MM.1S (cell line): ENCODE measurements around the gene ATOH8.

Source experiments
- DNase-seq: peaks from one replicate; pipeline ENCODE4 v3.0.0-alpha.2; 2015
- H2AFZ ChIP-seq: fragments of 300-600 bp; sonication (generic); 2 replicates; pipeline ENCODE4 v1.6.0; 2016; ENCODE audit warnings: antibody characterized with exemption, low read length
- H3F3A ChIP-seq: fragments of 300-600 bp; sonication (generic); 2 replicates; pipeline ENCODE4 v1.6.1; 2016; ENCODE audit warnings: mild to moderate bottlenecking, antibody characterized with exemption, low read length, moderate library complexity, mixed read lengths; ENCODE audit not compliant: insufficient read depth
- H3K27ac ChIP-seq: fragments of 300-600 bp; sonication (generic); 2 replicates; pipeline ENCODE4 v1.5.1; 2016; ENCODE audit warnings: mild to moderate bottlenecking, low read length
- H3K27me3 ChIP-seq: fragments of 300-600 bp; sonication (generic); replicated peaks from 2 replicates; pipeline ENCODE4 v1.6.0; 2016; ENCODE audit warnings: low read length; ENCODE audit not compliant: insufficient read depth
- H3K36me3 ChIP-seq: fragments of 300-600 bp; sonication (generic); replicated peaks from 2 replicates; pipeline ENCODE4 v1.6.1; 2016; ENCODE audit warnings: mild to moderate bottlenecking, low read length, mixed read lengths; ENCODE audit not compliant: insufficient read depth
- H3K4me1 ChIP-seq: fragments of 300-600 bp; sonication (generic); 2 replicates; pipeline ENCODE4 v1.6.1; 2016; ENCODE audit warnings: low read length, mixed read lengths
- H3K4me2 ChIP-seq: fragments of 300-600 bp; sonication (generic); 2 replicates; pipeline ENCODE4 v1.6.0; 2016; ENCODE audit warnings: low read depth, low read length
- H3K4me3 ChIP-seq: fragments of 300-600 bp; sonication (generic); 2 replicates; pipeline ENCODE4 v1.5.1; 2016; ENCODE audit warnings: low read length, mixed read lengths
- H3K79me2 ChIP-seq: fragments of 300-600 bp; sonication (generic); 2 replicates; pipeline ENCODE4 v1.6.1; 2016; ENCODE audit warnings: mixed run types, low read length, mixed read lengths
- H3K9ac ChIP-seq: fragments of 300-600 bp; sonication (generic); 2 replicates; pipeline ENCODE4 v1.6.1; 2016; ENCODE audit warnings: low read length, mixed read lengths
- H3K9me2 ChIP-seq: fragments of 300-600 bp; sonication (generic); replicated peaks from 2 replicates; pipeline ENCODE4 v1.6.1; 2016; ENCODE audit warnings: mild to moderate bottlenecking, low read length, mixed read lengths; ENCODE audit not compliant: insufficient read depth
- H3K9me3 ChIP-seq: fragments of 300-600 bp; sonication (generic); replicated peaks from 2 replicates; pipeline ENCODE4 v1.6.1; 2016; ENCODE audit warnings: mild to moderate bottlenecking, low read length, mixed read lengths; ENCODE audit not compliant: insufficient read depth
- H4K20me1 ChIP-seq: fragments of 300-600 bp; sonication (generic); 2 replicates; pipeline ENCODE4 v1.6.1; 2016; ENCODE audit warnings: mild to moderate bottlenecking, low read length, moderate library complexity, mixed read lengths; ENCODE audit not compliant: insufficient read depth
- EZH2 ChIP-seq: fragments of 300-600 bp; sonication (generic); optimal IDR thresholded peaks from 2 replicates; pipeline ENCODE3; 2017; ENCODE audit warnings: low read depth, mild to moderate bottlenecking, antibody characterized with exemption, low read length, mixed read lengths
- EZH2phosphoT487 ChIP-seq: fragments of 300-600 bp; sonication (generic); IDR thresholded peaks from 2 replicates; pipeline ENCODE4 v1.6.1; 2018; ENCODE audit warnings: antibody characterized with exemption, low read length
- TF ChIP-seq, protein P1 (sequence below): fragments of 300-600 bp; sonication (generic); IDR thresholded peaks from 2 replicates; pipeline ENCODE4 v1.5.1; 2016; ENCODE audit warnings: antibody characterized with exemption, low read length, mixed read lengths

Gene ATOH8

DNA sequence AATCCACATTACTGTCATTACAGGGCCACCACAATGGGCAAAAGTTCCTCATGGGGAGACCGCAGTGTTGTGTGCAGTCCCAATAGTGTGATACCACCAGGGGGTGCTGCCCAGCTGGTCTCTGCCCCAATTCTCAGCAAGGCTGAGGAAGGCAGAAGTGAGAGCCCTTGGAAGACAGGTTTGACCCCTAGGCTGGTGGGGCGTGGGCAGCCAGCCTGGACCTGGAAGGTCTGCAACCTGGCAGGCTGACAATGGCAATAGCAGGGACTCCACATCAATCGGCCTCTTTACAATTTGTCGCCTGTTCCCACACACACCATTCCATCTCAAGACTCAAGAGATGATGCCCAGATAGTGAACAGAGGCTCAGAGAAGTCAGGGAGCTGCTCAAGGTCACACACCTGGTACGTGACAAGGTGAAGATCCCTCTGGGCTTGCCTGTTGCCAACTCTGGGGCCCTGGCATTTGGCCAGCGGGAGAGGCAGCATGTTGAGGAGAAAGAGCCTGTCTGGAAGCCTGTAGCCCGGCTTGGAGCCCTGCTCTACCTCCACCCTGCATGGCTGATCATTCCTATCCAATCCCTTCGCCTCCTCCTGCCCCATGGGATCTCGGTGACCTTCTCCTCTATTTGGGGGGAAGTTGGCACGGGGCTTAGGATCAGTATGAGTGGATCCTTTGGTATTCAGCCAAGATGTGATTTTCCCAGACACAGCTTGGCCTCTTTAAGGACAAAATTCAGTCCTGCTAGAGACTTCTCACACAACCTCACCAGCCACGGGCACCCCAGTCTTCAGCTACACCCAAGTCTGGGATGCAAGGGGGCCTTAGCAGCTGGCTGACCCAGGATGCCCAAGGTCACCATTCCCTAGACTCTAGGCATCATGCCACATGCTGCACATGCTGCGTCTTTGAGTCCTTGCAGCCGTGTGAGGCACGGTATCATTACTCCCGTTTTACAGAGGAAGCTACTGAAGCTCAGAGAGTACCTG lies 2.9 kb upstream of the ATOH8 start:
- peaks cover 18% of the 10 kb centered on the region for H3F3A ChIP-seq
- no peak overlapping the region for H2AFZ ChIP-seq
- no peaks in the 10 kb centered on the region for H3K9me2 ChIP-seq
- H3K9ac ChIP-seq, result no peak overlapping the region
- H3K27me3 ChIP-seq, result peaks cover 44% of the 10 kb centered on the region
- no peaks in the 10 kb centered on the region for H3K79me2 ChIP-seq
- peak; percentile 58 for DNase-seq
- no peak overlapping the region for H3K4me2 ChIP-seq
- H3K4me3 ChIP-seq, result no peak overlapping the region
- no peak overlapping the region for H3K27ac ChIP-seq
- peaks cover 24% of the 10 kb centered on the region for H3K4me1 ChIP-seq
- no peaks in the 10 kb centered on the region for H3K9me3 ChIP-seq
- H4K20me1 ChIP-seq, result no peaks in the 10 kb centered on the region
- no peaks in the 10 kb centered on the region for H3K36me3 ChIP-seq
- TF ChIP-seq EZH2 (no peak), EZH2phosphoT487 (no peak)
- TF ChIP-seq, protein P1, sequence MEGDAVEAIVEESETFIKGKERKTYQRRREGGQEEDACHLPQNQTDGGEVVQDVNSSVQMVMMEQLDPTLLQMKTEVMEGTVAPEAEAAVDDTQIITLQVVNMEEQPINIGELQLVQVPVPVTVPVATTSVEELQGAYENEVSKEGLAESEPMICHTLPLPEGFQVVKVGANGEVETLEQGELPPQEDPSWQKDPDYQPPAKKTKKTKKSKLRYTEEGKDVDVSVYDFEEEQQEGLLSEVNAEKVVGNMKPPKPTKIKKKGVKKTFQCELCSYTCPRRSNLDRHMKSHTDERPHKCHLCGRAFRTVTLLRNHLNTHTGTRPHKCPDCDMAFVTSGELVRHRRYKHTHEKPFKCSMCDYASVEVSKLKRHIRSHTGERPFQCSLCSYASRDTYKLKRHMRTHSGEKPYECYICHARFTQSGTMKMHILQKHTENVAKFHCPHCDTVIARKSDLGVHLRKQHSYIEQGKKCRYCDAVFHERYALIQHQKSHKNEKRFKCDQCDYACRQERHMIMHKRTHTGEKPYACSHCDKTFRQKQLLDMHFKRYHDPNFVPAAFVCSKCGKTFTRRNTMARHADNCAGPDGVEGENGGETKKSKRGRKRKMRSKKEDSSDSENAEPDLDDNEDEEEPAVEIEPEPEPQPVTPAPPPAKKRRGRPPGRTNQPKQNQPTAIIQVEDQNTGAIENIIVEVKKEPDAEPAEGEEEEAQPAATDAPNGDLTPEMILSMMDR, result peak; percentile 82

DNA sequence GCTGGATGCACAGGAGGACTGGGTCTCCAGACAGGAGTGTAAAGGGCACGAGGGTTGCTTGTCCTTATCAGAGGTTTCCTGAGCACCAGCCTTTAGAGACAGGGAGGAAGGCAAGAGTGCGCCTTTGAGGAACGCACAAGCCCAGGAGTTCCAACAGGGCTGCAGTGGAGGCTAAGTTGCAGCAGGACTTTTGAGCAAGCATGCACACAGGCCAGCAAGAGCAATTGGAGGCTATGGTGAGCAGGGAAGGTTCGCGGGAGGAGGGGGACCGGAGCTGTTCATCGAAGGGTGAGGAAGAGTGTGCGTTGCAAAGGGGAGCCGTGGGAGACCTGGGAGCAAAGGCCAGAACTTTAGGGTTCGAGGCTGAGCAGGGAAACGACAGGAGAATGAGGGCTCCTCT lies 2.2 kb upstream of the ATOH8 start:
- Histone ChIP-seq H3K27ac (no peak overlapping the region), H3K27me3 (peaks cover 44% of the 10 kb centered on the region), H3K4me3 (no peak overlapping the region), H3F3A (peaks cover 18% of the 10 kb centered on the region), H3K9me2 (no peaks in the 10 kb centered on the region), H3K4me2 (no peak overlapping the region), H3K9me3 (no peaks in the 10 kb centered on the region), H3K9ac (no peak overlapping the region), H2AFZ (no peak overlapping the region), H3K4me1 (peaks cover 24% of the 10 kb centered on the region), H3K36me3 (no peaks in the 10 kb centered on the region), H4K20me1 (no peaks in the 10 kb centered on the region), H3K79me2 (no peaks in the 10 kb centered on the region)
- TF ChIP-seq, protein P1, result no peak
- no peak for TF ChIP-seq EZH2phosphoT487
- TF ChIP-seq EZH2, result no peak
- DNase-seq, result no peak

DNA sequence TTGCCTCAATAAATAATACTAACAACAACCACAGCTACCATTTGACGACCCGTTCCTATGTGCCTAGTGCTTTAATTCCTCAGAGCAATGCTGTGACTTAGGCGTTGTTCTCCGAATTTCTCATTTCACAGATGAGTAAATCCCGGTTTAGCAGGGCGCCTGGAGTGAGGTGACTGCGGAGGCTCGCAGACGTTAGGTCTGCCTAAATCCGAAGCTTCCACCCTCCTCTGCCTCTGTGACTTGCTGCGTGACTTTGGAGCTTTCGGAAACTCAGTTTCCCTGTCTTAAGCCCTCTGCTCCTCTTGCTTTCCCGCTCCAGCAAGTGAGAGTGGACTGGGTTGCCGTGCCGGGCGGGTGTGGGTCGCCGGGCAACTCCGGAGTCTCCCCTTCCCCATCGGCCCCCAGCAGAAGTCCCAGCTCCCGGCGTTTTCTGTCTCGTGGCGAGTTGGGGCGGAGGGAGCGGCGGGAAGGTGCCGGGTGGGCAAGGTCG lies 711 bp upstream of the ATOH8 start:
- Histone ChIP-seq H3K27me3 (peaks cover 44% of the 10 kb centered on the region), H3K36me3 (no peaks in the 10 kb centered on the region), H3K4me2 (peak overlapping the region; percentile 90; the same call in 1 of the 2 replicates), H3K9me2 (no peaks in the 10 kb centered on the region), H3K9ac (no peak overlapping the region), H3K4me1 (peaks cover 15% of the 10 kb centered on the region), H3K27ac (no peak overlapping the region), H3F3A (peaks cover 14% of the 10 kb centered on the region), H3K4me3 (no peak overlapping the region), H4K20me1 (no peaks in the 10 kb centered on the region), H3K9me3 (no peaks in the 10 kb centered on the region), H2AFZ (no peak overlapping the region), H3K79me2 (no peaks in the 10 kb centered on the region)
- TF ChIP-seq EZH2 (no peak), EZH2phosphoT487 (no peak)
- TF ChIP-seq, protein P1, result no peak
- DNase-seq, result no peak
